Measurements from ENCODE around the gene VDAC1.

GRCh38 chr5:133974142-133974541, 30.6 kb downstream of the VDAC1 start:
- no peak for TF ChIP-seq CEBPB (IDR thresholded peaks at IDR 0.05)
- no peak for TF ChIP-seq EP300 (IDR thresholded peaks at IDR 0.05; ENCODE audit: borderline replicate concordance)
- TF ChIP-seq RAD21 (IDR thresholded peaks at IDR 0.05; ENCODE audit: low read depth): no peak
- no peak for TF ChIP-seq YY1 (IDR thresholded peaks at IDR 0.05; ENCODE audit: low read depth)
- TF ChIP-seq, protein P1, sequence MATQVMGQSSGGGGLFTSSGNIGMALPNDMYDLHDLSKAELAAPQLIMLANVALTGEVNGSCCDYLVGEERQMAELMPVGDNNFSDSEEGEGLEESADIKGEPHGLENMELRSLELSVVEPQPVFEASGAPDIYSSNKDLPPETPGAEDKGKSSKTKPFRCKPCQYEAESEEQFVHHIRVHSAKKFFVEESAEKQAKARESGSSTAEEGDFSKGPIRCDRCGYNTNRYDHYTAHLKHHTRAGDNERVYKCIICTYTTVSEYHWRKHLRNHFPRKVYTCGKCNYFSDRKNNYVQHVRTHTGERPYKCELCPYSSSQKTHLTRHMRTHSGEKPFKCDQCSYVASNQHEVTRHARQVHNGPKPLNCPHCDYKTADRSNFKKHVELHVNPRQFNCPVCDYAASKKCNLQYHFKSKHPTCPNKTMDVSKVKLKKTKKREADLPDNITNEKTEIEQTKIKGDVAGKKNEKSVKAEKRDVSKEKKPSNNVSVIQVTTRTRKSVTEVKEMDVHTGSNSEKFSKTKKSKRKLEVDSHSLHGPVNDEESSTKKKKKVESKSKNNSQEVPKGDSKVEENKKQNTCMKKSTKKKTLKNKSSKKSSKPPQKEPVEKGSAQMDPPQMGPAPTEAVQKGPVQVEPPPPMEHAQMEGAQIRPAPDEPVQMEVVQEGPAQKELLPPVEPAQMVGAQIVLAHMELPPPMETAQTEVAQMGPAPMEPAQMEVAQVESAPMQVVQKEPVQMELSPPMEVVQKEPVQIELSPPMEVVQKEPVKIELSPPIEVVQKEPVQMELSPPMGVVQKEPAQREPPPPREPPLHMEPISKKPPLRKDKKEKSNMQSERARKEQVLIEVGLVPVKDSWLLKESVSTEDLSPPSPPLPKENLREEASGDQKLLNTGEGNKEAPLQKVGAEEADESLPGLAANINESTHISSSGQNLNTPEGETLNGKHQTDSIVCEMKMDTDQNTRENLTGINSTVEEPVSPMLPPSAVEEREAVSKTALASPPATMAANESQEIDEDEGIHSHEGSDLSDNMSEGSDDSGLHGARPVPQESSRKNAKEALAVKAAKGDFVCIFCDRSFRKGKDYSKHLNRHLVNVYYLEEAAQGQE (IDR thresholded peaks at IDR 0.05; ENCODE audit: low read depth): no peak
